Purkinje cell (primary cell): Measurements from ENCODE around the gene DPT. TPM values are rescaled to one million over a fixed set of nuclear protein-coding genes. Genes with fewer than 3 reads are reported as not detected.

ENCODE experiments used
- polyA plus RNA-seq: library from polyadenylated mRNA; unstranded; fragments of >200 nt; fragmentation: Nextera tagmentation; gene quantifications from 2 replicates; pipeline ENCODE4 v1.2.1, GENCODE V29; 2014

The DPT gene
- polyA plus RNA-seq = not detected in 2 replicates

DNA sequence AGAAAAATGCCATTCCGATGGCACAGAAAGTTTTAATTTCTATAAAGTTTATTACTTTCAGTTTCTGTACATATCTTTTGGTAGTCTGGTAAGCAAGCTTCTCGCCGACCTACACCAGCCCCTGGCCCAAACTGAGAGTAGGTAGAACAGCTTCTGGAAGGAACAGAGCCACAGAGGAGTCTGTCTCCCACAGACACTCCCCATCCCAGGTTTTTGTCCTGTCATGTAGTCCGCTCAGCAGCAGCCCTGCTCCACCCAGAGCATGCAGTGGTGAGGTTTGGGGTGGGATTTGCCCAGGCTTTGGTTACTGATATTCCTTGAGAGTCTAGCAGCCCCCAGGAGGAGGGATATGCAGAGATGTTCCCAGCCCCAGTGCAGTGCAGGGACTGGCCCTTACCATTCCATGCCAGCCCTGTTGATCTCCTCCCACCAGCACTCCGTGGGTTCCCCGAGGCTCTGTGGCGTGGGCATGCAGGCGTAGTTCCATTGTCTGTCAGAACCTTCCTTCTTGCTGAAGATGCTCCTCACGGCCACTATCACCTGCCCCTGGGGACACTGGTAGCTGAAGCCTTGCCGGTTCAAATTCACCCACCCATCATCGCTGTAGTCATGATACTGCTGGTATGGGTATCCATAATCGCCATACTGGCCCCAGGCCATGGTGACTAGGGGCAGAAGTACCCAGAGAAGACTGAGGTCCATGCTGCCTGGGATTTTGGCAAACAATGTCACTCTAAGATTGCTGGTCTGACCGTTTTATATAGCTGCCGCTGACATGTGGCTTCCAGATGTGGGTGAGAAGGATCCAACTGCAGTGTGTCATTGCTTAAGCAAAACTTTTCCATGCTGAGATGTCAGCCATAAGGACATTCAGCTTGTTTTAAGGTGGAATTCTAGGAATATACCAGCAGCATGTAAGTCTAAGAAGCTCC, at the start of gene DPT:
DPT (minus strand) TSS at position 734 of the 932 bp plus-strand sequence; CDS start at position 702, 32 bp downstream.

Other genes with a start within 250 kb of the DPT start
- gene XCL2, start 185.2 kb downstream of the DPT start, polyA plus RNA-seq = not detected in 2 replicates
- gene XCL1, start 152.6 kb downstream of the DPT start, polyA plus RNA-seq = 2.6 TPM in 1 of 2 replicates, not detected in the other